ENCODE results near the gene RLF. TPM values are rescaled to one million over a fixed set of nuclear protein-coding genes. Genes with fewer than 3 reads are reported as not detected.

Gene RLF
- total and polyA plus RNA-seq, 2 of the 8 experiments (the other 6 are each of a cell fraction or from before 2014, with no cell fraction given), result 4.2 to 18.0 TPM

GRCh38 chr1:40140211-40140973 lies 20.8 kb upstream of the RLF start:
- H3K79me2 ChIP-seq (ENCODE audit: control insufficient read depth in 1 of 2, insufficient read depth in 2 of 2, low read length in 2 of 2), result no peaks in the 10 kb centered on the region
- no peak overlapping the region for H4K5ac ChIP-seq (ENCODE audit: insufficient read length, low read depth, low read length)
- no peak overlapping the region for H3K4me3 ChIP-seq (ENCODE audit: extremely low read depth in 1 of 4, insufficient read depth in 2 of 4, low read depth in 3 of 4, low read length in 4 of 4)
- no peak overlapping the region for H3K14ac ChIP-seq (ENCODE audit: insufficient read length)
- H4K20me1 ChIP-seq (replicated peaks in 1 of 2; ENCODE audit: control insufficient read depth in 1 of 2, insufficient read depth in 2 of 2, low read length in 2 of 2), result peaks cover 0 to 1% of the 10 kb centered on the region in 2 experiments
- peaks cover 0 to 2% (median 0%) of the 10 kb centered on the region in 4 experiments; a peak in 3 of 7 replicates for H3K27me3 ChIP-seq (replicated peaks in 1 of 4; ENCODE audit: control insufficient read depth in 3 of 4, extremely low read depth in 1 of 4, insufficient read depth in 3 of 4, low read length in 3 of 4)
- H3K4ac ChIP-seq (replicated peaks; ENCODE audit: insufficient read length, low read depth, low read length), result no peak overlapping the region
- H4K91ac ChIP-seq (replicated peaks; ENCODE audit: insufficient read length, low read length), result no peak overlapping the region
- H3K4me1 ChIP-seq (replicated peaks in 1 of 4; ENCODE audit: control insufficient read depth in 3 of 4, insufficient read depth in 4 of 4, low read length in 3 of 4), result peaks cover 0 to 2% (median 0%) of the 10 kb centered on the region in 4 experiments; a peak in 1 of 7 replicates
- no peak overlapping the region for H3K23ac ChIP-seq (ENCODE audit: insufficient read length)
- H2BK120ac ChIP-seq (replicated peaks; ENCODE audit: low read depth, low read length), result no peak overlapping the region
- CTCF ChIA-PET (ENCODE audit: partially characterized antibody), result interaction anchor here (0.6 to 7.7 kb wide), 6 partner anchors 11 to 947 kb away, joined by 3 to 73 read pairs (median 4); no protein-coding TSS in a partner anchor
- H2BK20ac ChIP-seq (ENCODE audit: low read length), result no peak overlapping the region
- H3K18ac ChIP-seq (ENCODE audit: extremely low read depth, low read length), result no peak overlapping the region
- DNase-seq (ENCODE audit: low read depth in 1 of 2, low spot score in 2 of 2) (no peak), FAIRE-seq (no peak)
- no peak overlapping the region for H3K9ac ChIP-seq (replicated peaks in 1 of 4; ENCODE audit: extremely low read depth in 1 of 4, low read depth in 3 of 4, low read length in 3 of 4)
- POLR2A ChIA-PET (ENCODE audit: partially characterized antibody), result no interaction called here
- no peak overlapping the region for H2BK5ac ChIP-seq (ENCODE audit: low read depth, low read length)
- no peaks in the 10 kb centered on the region for H3K79me1 ChIP-seq (ENCODE audit: low read depth, low read length)
- no peak overlapping the region for H3K27ac ChIP-seq (ENCODE audit: low read depth, low read length)
- 89% methylated on average over 7 of the region's 7 CpGs; no CpG with 5 or more reads in 1 of the 2 experiments for WGBS, 2 experiments (ENCODE audit: extremely low coverage in 1 of 2, insufficient coverage in 1 of 2, insufficient read length in 1 of 2, insufficient replicate concordance in 2 of 2, low coverage in 1 of 2, low lambda C conversion rate in 2 of 2, missing lambda C conversion rate in 1 of 2)
- no peak overlapping the region for H2BK12ac ChIP-seq (ENCODE audit: low read depth, low read length)
- H2BK15ac ChIP-seq (ENCODE audit: low read length), result no peak overlapping the region
- no peaks in the 10 kb centered on the region for H3K9me3 ChIP-seq (ENCODE audit: insufficient read depth in 2 of 2, low read depth in 1 of 2, low read length in 1 of 2)
- H2AK5ac ChIP-seq (ENCODE audit: low read depth, low read length), result no peak overlapping the region
- H2AFZ ChIP-seq (ENCODE audit: low read length), result no peak overlapping the region
- no peak overlapping the region for H3K4me2 ChIP-seq (ENCODE audit: insufficient read depth in 1 of 2, low read depth in 2 of 2, low read length in 2 of 2)
- H4K8ac ChIP-seq (ENCODE audit: extremely low read depth, insufficient read depth, low read length), result no peak overlapping the region
- TF ChIP-seq GTF2F1 (IDR thresholded peaks at IDR 0.05; ENCODE audit: borderline replicate concordance, low read depth, low read length) (no peak), RAD21 (IDR thresholded peaks at IDR 0.05 in 1 of 2, conservative IDR thresholded peaks at IDR 0.05 in 1 of 2; ENCODE audit: low read depth in 2 of 2, low read length in 2 of 2) (no peak), SIRT6 (IDR thresholded peaks at IDR 0.05; ENCODE audit: low read length) (no peak), JUND (IDR thresholded peaks at IDR 0.05; ENCODE audit: low read length) (no peak), PHF8 (conservative IDR thresholded peaks at IDR 0.05; ENCODE audit: low read depth, low read length) (no peak)
- no peak overlapping the region for H3K56ac ChIP-seq (replicated peaks; ENCODE audit: insufficient read length, low read depth, low read length)
- H3K36me3 ChIP-seq (ENCODE audit: control insufficient read depth in 2 of 4, insufficient read depth in 4 of 4, low read length in 3 of 4), result no peaks in the 10 kb centered on the region
- no peaks in the 10 kb centered on the region; the same call in 1 of the 2 replicates for H3K23me2 ChIP-seq (ENCODE audit: low read depth, low read length)
